Mucosa of gallbladder (tissue), 1 donor: ENCODE measurements around the gene DLG2. TPM values are rescaled to one million over a fixed set of nuclear protein-coding genes. Genes with fewer than 3 reads are reported as not detected.

ENCODE experiments used
- DNase-seq: peaks from one replicate; pipeline ENCODE4 v3.0.0-alpha.2; 2020; ENCODE audit warnings: low spot score
- total RNA-seq: library from RNA; stranded (reverse); gene quantifications from one replicate; pipeline ENCODE4 v1.2.1, GENCODE V29; 2021
- donor health status: DM: no; HTN: no; CAD: no.

DLG2 gene
- total RNA-seq, 1 donor from 2014 or later = 4.4 TPM

- DNase-seq = peak; percentile 29
Measured at GRCh38 chr11:84564180-84564866, 1062.8 kb downstream of the DLG2 start.

GRCh38 chr11:84563356-84563755, 1063.8 kb downstream of the DLG2 start:
- DNase-seq = no peak

- no peak for DNase-seq
Measured at GRCh38 chr11:84560206-84560605, 1066.9 kb downstream of the DLG2 start.

- peak; percentile 27 for DNase-seq
Measured at GRCh38 chr11:84558085-84558905, 1068.8 kb downstream of the DLG2 start.

- DNase-seq = no peak
Measured at GRCh38 chr11:84552791-84553190, 1074.4 kb downstream of the DLG2 start.

- no peak for DNase-seq
Measured at GRCh38 chr11:84549217-84549616, 1077.9 kb downstream of the DLG2 start.

- no peak for DNase-seq
Measured at GRCh38 chr11:84544566-84544965, 1082.6 kb downstream of the DLG2 start.

GRCh38 chr11:84543367-84544159, 1083.6 kb downstream of the DLG2 start:
- no peak for DNase-seq

GRCh38 chr11:84541731-84542340, 1085.3 kb downstream of the DLG2 start:
- DNase-seq = no peak

GRCh38 chr11:84536456-84536855, 1090.7 kb downstream of the DLG2 start:
- no peak for DNase-seq

GRCh38 chr11:84532364-84532763, 1094.8 kb downstream of the DLG2 start:
- no peak for DNase-seq

GRCh38 chr11:84526250-84526649, 1100.9 kb downstream of the DLG2 start:
- no peak for DNase-seq

- no peak for DNase-seq
Measured at GRCh38 chr11:84524422-84525051, 1102.6 kb downstream of the DLG2 start.

- no peak for DNase-seq
Measured at GRCh38 chr11:84522331-84522730, 1104.8 kb downstream of the DLG2 start.

GRCh38 chr11:84518631-84519183, 1108.4 kb downstream of the DLG2 start:
- DNase-seq = no peak

- no peak for DNase-seq
Measured at GRCh38 chr11:84514436-84514835, 1112.7 kb downstream of the DLG2 start.

- DNase-seq = no peak
Measured at GRCh38 chr11:84503503-84503902, 1123.6 kb downstream of the DLG2 start.

- no peak for DNase-seq
Measured at GRCh38 chr11:84501750-84502149, 1125.4 kb downstream of the DLG2 start.

GRCh38 chr11:84497981-84498411, 1129.1 kb downstream of the DLG2 start:
- no peak for DNase-seq

- DNase-seq = no peak
Measured at GRCh38 chr11:84497181-84497580, 1130.0 kb downstream of the DLG2 start.

- DNase-seq = no peak
Measured at GRCh38 chr11:84496122-84496521, 1131.0 kb downstream of the DLG2 start.
